Sigmoid colon (tissue), 7 donors: Measurements from ENCODE around the gene TNIK. TPM values are rescaled to one million over a fixed set of nuclear protein-coding genes. Genes with fewer than 3 reads are reported as not detected.
"Not testable (repeated sequence)": the region's sequence is repeated elsewhere in the genome, so short reads cannot be mapped to it uniquely, and the experiment has no call there.

Source experiments
- DNase-seq: peaks from one replicate; pipeline ENCODE4 v3.0.0-alpha.2; 2019
- H3K27ac ChIP-seq, 4 donors: fragments of 200-600 bp; sonication (generic); one replicate each; pipeline ENCODE4 v1.5.1; 2016 to 2019; ENCODE audit warnings: mild to moderate bottlenecking in 1 of 4
- H3K27me3 ChIP-seq, 3 donors: fragments of 200-600 bp; sonication (generic); one replicate each; pipeline ENCODE4 v1.5.1; 2019; ENCODE audit warnings: mild to moderate bottlenecking in 1 of 3
- H3K36me3 ChIP-seq, 4 donors: fragments of 200-600 bp; sonication (generic); one replicate each; pipeline ENCODE4 v1.5.1; 2016 to 2019
- H3K4me1 ChIP-seq, 4 donors: fragments of 200-600 bp; sonication (generic); one replicate each; pipeline ENCODE4 v1.5.1; 2017 to 2019
- H3K4me3 ChIP-seq, 4 donors: fragments of 200-600 bp; sonication (generic); one replicate each; pipeline ENCODE4 v1.5.1; 2017 to 2019; ENCODE audit warnings: mild to moderate bottlenecking in 2 of 4, moderate library complexity in 1 of 4
- H3K9me3 ChIP-seq, 4 donors: fragments of 200-600 bp in 3 of 4; sonication (generic) in 3 of 4; one replicate each; pipeline versions ENCODE4 v1.5.1 to v1.6.1; 2013 to 2019
- CTCF ChIP-seq, 4 experiments: fragments of 450-650 bp in 3 of 4; fragments of 200-600 bp in 1 of 4; IDR thresholded peaks; one replicate each; pipeline ENCODE4 v1.5.1; 2016 to 2019; ENCODE audit warnings: antibody characterized with exemption in 4 of 4, mild to moderate bottlenecking in 3 of 4, moderate library complexity in 2 of 4
- EP300 ChIP-seq, 4 donors: sonication (generic); formaldehyde crosslinking; IDR thresholded peaks; one replicate each; pipeline ENCODE4 v1.6.1; 2017; ENCODE audit warnings: antibody characterized with exemption in 4 of 4
- POLR2A ChIP-seq, 2 donors: fragments of 450-650 bp; IDR thresholded peaks; one replicate each; pipeline ENCODE4 v1.6.1; 2016; ENCODE audit warnings: antibody characterized with exemption in 2 of 2, mild to moderate bottlenecking in 2 of 2, moderate library complexity in 2 of 2
- POLR2AphosphoS5 ChIP-seq, 4 donors: sonication (generic); formaldehyde crosslinking; IDR thresholded peaks; one replicate each; pipeline ENCODE4 v1.6.1; 2017; ENCODE audit warnings: antibody characterized with exemption in 4 of 4
- WGBS, 2 donors: extraction: QIAGEN DNeasy Blood & Tissue Kit; methylation state at CpG; one replicate each; pipeline ENCODE4 v1.1.7; 2013; 5-methylcytosine and 5-hydroxymethylcytosine counted together
- intact Hi-C: fragments of 100-400 bp; cut with DNase I; formaldehyde crosslinking; loops from one replicate; pipeline ENCODE4 v1.15.1; 2023
- polyA plus RNA-seq, 3 donors: library from polyadenylated mRNA; stranded (reverse); fragments of 200-250 nt; gene quantifications; one replicate each; pipeline ENCODE4 v1.2.3, GENCODE V29; 2013
- total RNA-seq, 4 donors: library from RNA; depleted of rRNA; stranded (reverse); fragments of >200 nt; gene quantifications; one replicate each; pipeline ENCODE4 v1.1.0, GENCODE V29; 2016
- donor health status: healthy with polysubstance abuse.
- donor health status: Bipolar disorder and iron deficiency.
- donor health status: healthy.

The TNIK gene
- total and polyA plus RNA-seq, 7 donors, result 5.4 to 21.3 (median 9.2) TPM

- Histone ChIP-seq H3K27me3 (no peaks in the 10 kb centered on the region), H3K36me3 (no peaks in the 10 kb centered on the region), H3K27ac (no peak overlapping the region), H3K4me1 (no peaks in the 10 kb centered on the region), H3K9me3 (no peaks in the 10 kb centered on the region), H3K4me3 (no peak overlapping the region)
- DNase-seq, result no peak
- intact Hi-C loops, result no loop called here
- TF ChIP-seq POLR2A (IDR thresholded peaks at IDR 0.05), result no peak
- no peak for TF ChIP-seq POLR2AphosphoS5 (IDR thresholded peaks at IDR 0.05)
- no peak for TF ChIP-seq EP300 (IDR thresholded peaks at IDR 0.05)
These were observed 211.0 kb downstream of the TNIK start for GRCh38 chr3:171249245-171249644.

GRCh38 chr3:171248426-171249111 lies 211.6 kb downstream of the TNIK start:
- H3K36me3 ChIP-seq, result no peaks in the 10 kb centered on the region
- H3K4me1 ChIP-seq, result no peaks in the 10 kb centered on the region
- H3K27me3 ChIP-seq, result no peaks in the 10 kb centered on the region
- no peak overlapping the region for H3K4me3 ChIP-seq
- H3K27ac ChIP-seq, result no peak overlapping the region
- intact Hi-C loops, result no loop called here
- TF ChIP-seq EP300 (IDR thresholded peaks at IDR 0.05) (no peak), CTCF (IDR thresholded peaks at IDR 0.05) (no peak), POLR2AphosphoS5 (IDR thresholded peaks at IDR 0.05) (no peak), POLR2A (IDR thresholded peaks at IDR 0.05) (no peak)
- 34 to 41% methylated on average over 4 of the region's 4 CpGs for WGBS, 2 donors
- no peaks in the 10 kb centered on the region for H3K9me3 ChIP-seq
- DNase-seq, result no peak

GRCh38 chr3:171245796-171246765 lies 214.1 kb downstream of the TNIK start:
- WGBS, 2 donors, result 71 to 90% methylated on average over 4 of the region's 4 CpGs
- no peak for TF ChIP-seq POLR2A (IDR thresholded peaks at IDR 0.05)
- TF ChIP-seq CTCF (IDR thresholded peaks at IDR 0.05), result no peak
- no peak for TF ChIP-seq POLR2AphosphoS5 (IDR thresholded peaks at IDR 0.05)
- no peak for TF ChIP-seq EP300 (IDR thresholded peaks at IDR 0.05)

GRCh38 chr3:171242951-171243350 lies 217.3 kb downstream of the TNIK start:
- no peak overlapping the region for H3K4me3 ChIP-seq
- no peaks in the 10 kb centered on the region for H3K9me3 ChIP-seq
- H3K4me1 ChIP-seq, result no peaks in the 10 kb centered on the region
- H3K27ac ChIP-seq, result no peak overlapping the region
- intact Hi-C loops, result no loop called here
- 32 to 40% methylated on average over 2 of the region's 2 CpGs for WGBS, 2 donors
- no peak for DNase-seq
- TF ChIP-seq POLR2A (IDR thresholded peaks at IDR 0.05) (no peak), CTCF (IDR thresholded peaks at IDR 0.05) (no peak), POLR2AphosphoS5 (IDR thresholded peaks at IDR 0.05) (no peak), EP300 (IDR thresholded peaks at IDR 0.05) (no peak)
- no peaks in the 10 kb centered on the region for H3K27me3 ChIP-seq
- no peaks in the 10 kb centered on the region for H3K36me3 ChIP-seq

More at GRCh38 chr3:171245796-171246765, 214.1 kb downstream of the TNIK start:
- no peak overlapping the region for H3K27ac ChIP-seq
- no peaks in the 10 kb centered on the region for H3K27me3 ChIP-seq
- no peaks in the 10 kb centered on the region for H3K4me1 ChIP-seq
- no peak for DNase-seq
- intact Hi-C loops, result no loop called here
- H3K36me3 ChIP-seq, result no peaks in the 10 kb centered on the region
- H3K9me3 ChIP-seq, result no peaks in the 10 kb centered on the region
- H3K4me3 ChIP-seq, result no peak overlapping the region

- H3K4me3 ChIP-seq, result no peak overlapping the region
- no peaks in the 10 kb centered on the region for H3K27me3 ChIP-seq
- intact Hi-C loops, result no loop called here
- peaks cover 0 to under 1% (median 0%) of the 10 kb centered on the region in 4 donors for H3K4me1 ChIP-seq
- DNase-seq, result no peak
- H3K36me3 ChIP-seq, result no peaks in the 10 kb centered on the region
- TF ChIP-seq CTCF (IDR thresholded peaks at IDR 0.05) (no peak), POLR2AphosphoS5 (IDR thresholded peaks at IDR 0.05) (no peak), EP300 (IDR thresholded peaks at IDR 0.05) (no peak), POLR2A (IDR thresholded peaks at IDR 0.05) (no peak)
- H3K27ac ChIP-seq, result no peak overlapping the region
- no peaks in the 10 kb centered on the region for H3K9me3 ChIP-seq
- WGBS, 2 donors, result 83 to 93% methylated on average over 2 of the region's 2 CpGs
These were observed 218.0 kb downstream of the TNIK start for GRCh38 chr3:171242170-171242569.

- intact Hi-C loops, DNase-seq: not testable (repeated sequence)
These were observed 218.6 kb downstream of the TNIK start for GRCh38 chr3:171241655-171242054.

More at GRCh38 chr3:171241655-171242054, 218.6 kb downstream of the TNIK start:
- not testable (repeated sequence) for H3K9me3 ChIP-seq, H3K27me3 ChIP-seq, H3K4me1 ChIP-seq, H3K4me3 ChIP-seq, H3K27ac ChIP-seq, H3K36me3 ChIP-seq
- WGBS, 2 donors, result 91 to 97% methylated on average over 2 of the region's 2 CpGs
